Ovary (tissue), 9 donors: ENCODE data around the gene TRIP4. TPM values are rescaled to one million over a fixed set of nuclear protein-coding genes. Genes with fewer than 3 reads are reported as not detected.
"Not testable (repeated sequence)": the region's sequence is repeated elsewhere in the genome, so short reads cannot be mapped to it uniquely, and the experiment has no call there.

Experiments
- DNase-seq, 5 donors: peaks; one replicate each; pipeline ENCODE4 v3.0.0-alpha.2; 2019 to 2020
- H3K27ac ChIP-seq, 2 donors: fragments of 200-600 bp; one replicate each; pipeline versions ENCODE4 v1.5.1 to v1.8.0; 2019 to 2022
- H3K27me3 ChIP-seq: fragments of 200-600 bp; one replicate; pipeline ENCODE4 v1.8.0; 2022
- H3K36me3 ChIP-seq: fragments of 200-600 bp; sonication (generic); one replicate; pipeline ENCODE4 v1.5.1; 2019
- H3K4me1 ChIP-seq: one replicate; pipeline ENCODE4 v1.8.1; 2013; ENCODE audit warnings: mild to moderate bottlenecking, moderate library complexity; ENCODE audit not compliant: insufficient read depth
- H3K4me3 ChIP-seq: fragments of 200-600 bp; sonication (generic); one replicate; pipeline ENCODE4 v1.5.1; 2017
- H3K9me3 ChIP-seq, 2 donors: fragments of 200-600 bp in 1 of 2; sonication (generic) in 1 of 2; one replicate each; pipeline versions ENCODE4 v1.5.1 to v1.8.1; 2013 to 2019; ENCODE audit warnings: mild to moderate bottlenecking in 1 of 2, moderate library complexity in 1 of 2
- EP300 ChIP-seq: sonication (generic); formaldehyde crosslinking; IDR thresholded peaks from one replicate; pipeline ENCODE4 v1.6.1; 2017; ENCODE audit warnings: antibody characterized with exemption
- POLR2A ChIP-seq: fragments of 450-650 bp; IDR thresholded peaks from one replicate; pipeline ENCODE4 v1.6.1; 2017; ENCODE audit warnings: antibody characterized with exemption, mild to moderate bottlenecking, moderate library complexity
- WGBS, 3 donors: extraction: QIAGEN DNeasy Blood & Tissue Kit in 1 of 3; methylation state at CpG; one replicate each; pipeline versions ENCODE4 v1.1.5 to v1.1.7; 2013 to 2017; 5-methylcytosine and 5-hydroxymethylcytosine counted together
- intact Hi-C, 4 donors: fragments of 100-400 bp; cut with DNase I; formaldehyde crosslinking; loops; one replicate each; pipeline versions ENCODE4 v1.11.0 to v1.15.1; 2022 to 2023
- polyA plus RNA-seq, 2 donors: library from polyadenylated mRNA; stranded (reverse); fragments of 200-250 nt in 1 of 2; fragments of 350-450 nt in 1 of 2; fragmentation: Illumina TruSeq in 1 of 2; extraction: RNeasy Lipid Tissue Mini Kit (QIAGEN cat#74804) in 1 of 2; gene quantifications; one replicate each; pipeline ENCODE4 v1.2.3, GENCODE V29; 2013 to 2014
- total RNA-seq, 7 donors: library from RNA; depleted of rRNA in 2 of 7; stranded (reverse); fragments of >200 nt in 2 of 7; fragmentation: NEBNext Ultra II Directional in 3 of 7; extraction: Animal tissue kit (Norgen Biotek cat#: 25700) in 3 of 7; gene quantifications; one replicate each; pipeline versions ENCODE4 v1.1.0 to v1.2.4, GENCODE V29; 2016 to 2023
- TF ChIP-seq, protein P1 (sequence below), 3 donors: fragments of 450-650 bp in 2 of 3; fragments of 200-600 bp in 1 of 3; IDR thresholded peaks; one replicate each; pipeline versions ENCODE4 v1.5.1 to v1.8.0; 2016 to 2022; ENCODE audit warnings: antibody characterized with exemption in 3 of 3, mild to moderate bottlenecking in 1 of 3
- donor health status: DM: no; HTN: no; CAD: no; lungs with moderate emphysema.
- donor health status: DM: no; HTN: no; CAD: no.
- donor health status: Bipolar disorder and iron deficiency.
- donor health status: DM: yes; HTN: yes; CAD: no.
- donor health status: DM: no; HTN: no; CAD: no.
- donor health status: DM: yes; HTN: yes; CAD: no.

Gene TRIP4
- total and polyA plus RNA-seq, 9 donors = 7.4 to 24.0 (median 18.6) TPM

DNA sequence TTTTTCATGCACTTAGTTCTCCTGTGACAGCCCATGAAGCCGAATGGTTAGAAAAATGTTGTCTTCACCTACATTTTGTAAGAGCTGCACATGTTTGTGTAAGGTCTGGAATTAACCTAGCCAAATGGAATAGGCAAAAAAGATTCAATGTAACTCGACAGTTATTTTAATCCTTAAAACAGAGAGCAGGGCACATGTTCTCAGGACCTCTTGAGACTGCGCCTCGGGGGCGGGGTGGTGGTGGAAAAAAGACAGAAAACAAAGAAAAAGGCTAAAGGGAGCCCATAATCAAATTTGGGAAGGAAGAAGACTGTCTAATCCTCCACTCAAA lies 31.0 kb upstream of the TRIP4 start:
- TF ChIP-seq EP300 (no peak), POLR2A (no peak)
- TF ChIP-seq, protein P1, sequence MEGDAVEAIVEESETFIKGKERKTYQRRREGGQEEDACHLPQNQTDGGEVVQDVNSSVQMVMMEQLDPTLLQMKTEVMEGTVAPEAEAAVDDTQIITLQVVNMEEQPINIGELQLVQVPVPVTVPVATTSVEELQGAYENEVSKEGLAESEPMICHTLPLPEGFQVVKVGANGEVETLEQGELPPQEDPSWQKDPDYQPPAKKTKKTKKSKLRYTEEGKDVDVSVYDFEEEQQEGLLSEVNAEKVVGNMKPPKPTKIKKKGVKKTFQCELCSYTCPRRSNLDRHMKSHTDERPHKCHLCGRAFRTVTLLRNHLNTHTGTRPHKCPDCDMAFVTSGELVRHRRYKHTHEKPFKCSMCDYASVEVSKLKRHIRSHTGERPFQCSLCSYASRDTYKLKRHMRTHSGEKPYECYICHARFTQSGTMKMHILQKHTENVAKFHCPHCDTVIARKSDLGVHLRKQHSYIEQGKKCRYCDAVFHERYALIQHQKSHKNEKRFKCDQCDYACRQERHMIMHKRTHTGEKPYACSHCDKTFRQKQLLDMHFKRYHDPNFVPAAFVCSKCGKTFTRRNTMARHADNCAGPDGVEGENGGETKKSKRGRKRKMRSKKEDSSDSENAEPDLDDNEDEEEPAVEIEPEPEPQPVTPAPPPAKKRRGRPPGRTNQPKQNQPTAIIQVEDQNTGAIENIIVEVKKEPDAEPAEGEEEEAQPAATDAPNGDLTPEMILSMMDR (IDR thresholded peaks at IDR 0.05) = no peak
- WGBS, 3 donors = 11 to 19% (median 14%) methylated on average over 5 of the region's 5 CpGs
- Histone ChIP-seq H3K36me3 (no peaks in the 10 kb centered on the region), H3K4me1 (peaks cover 2% of the 10 kb centered on the region), H3K9me3 (no peaks in the 10 kb centered on the region), H3K27ac (no peak overlapping the region), H3K27me3 (no peaks in the 10 kb centered on the region), H3K4me3 (peak overlapping the region; percentile 63)
- intact Hi-C loops = loop anchor here in 1 of 4 donors (10.0 kb wide), 1 partner anchor 152 kb away; no protein-coding TSS in a partner anchor
- no peak for DNase-seq

GRCh38 chr15:64361259-64361658 lies 26.4 kb upstream of the TRIP4 start:
- Histone ChIP-seq H3K27me3 (no peaks in the 10 kb centered on the region), H3K4me3 (no peak overlapping the region), H3K9me3 (no peaks in the 10 kb centered on the region), H3K36me3 (no peaks in the 10 kb centered on the region), H3K27ac (no peak overlapping the region), H3K4me1 (no peaks in the 10 kb centered on the region)
- intact Hi-C loops = no loop called here
- TF ChIP-seq POLR2A (no peak), EP300 (no peak)
- TF ChIP-seq, protein P1 (IDR thresholded peaks at IDR 0.05) = no peak
- no peak for DNase-seq
- WGBS, 3 donors = 93 to 97% (median 94%) methylated on average over 4 of the region's 4 CpGs

DNA sequence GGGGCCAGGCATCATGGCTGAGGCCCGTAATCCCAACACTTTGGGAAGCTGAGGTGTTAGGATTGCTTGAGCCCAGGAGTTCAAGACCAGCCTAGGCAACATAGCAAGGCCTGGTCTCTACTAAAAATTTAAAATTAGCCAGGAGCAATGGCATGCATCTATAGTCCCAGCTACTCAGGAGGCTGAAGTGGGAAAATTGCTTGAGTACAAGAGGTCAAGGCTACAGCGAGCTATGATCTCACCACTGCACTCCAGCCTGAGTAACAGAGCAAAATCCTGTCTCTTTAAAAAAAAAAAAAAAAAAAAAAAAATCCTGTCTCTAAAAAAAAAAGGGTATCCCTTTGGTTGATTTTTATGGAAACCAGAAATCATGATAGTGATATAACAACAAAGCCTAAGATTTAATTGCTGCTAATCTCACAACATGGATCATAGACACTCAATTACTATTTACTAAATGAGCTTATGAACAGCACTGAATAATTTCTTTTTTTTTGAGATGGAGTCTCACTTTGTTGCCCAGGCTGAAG lies 18.5 kb upstream of the TRIP4 start:
- Histone ChIP-seq H3K27me3 (no peaks in the 10 kb centered on the region), H3K4me3 (no peak overlapping the region), H3K4me1 (no peaks in the 10 kb centered on the region), H3K36me3 (no peaks in the 10 kb centered on the region), H3K27ac (no peak overlapping the region), H3K9me3 (no peaks in the 10 kb centered on the region)
- intact Hi-C loops = no loop called here
- WGBS, 3 donors = 41 to 46% (median 44%) methylated on average over 2 of the region's 2 CpGs
- DNase-seq = no peak
- TF ChIP-seq, protein P1 (IDR thresholded peaks at IDR 0.05) = no peak
- TF ChIP-seq POLR2A = no peak
- no peak for TF ChIP-seq EP300

GRCh38 chr15:64371383-64371782 lies 16.3 kb upstream of the TRIP4 start:
- intact Hi-C loops, H3K27me3 ChIP-seq, H3K27ac ChIP-seq, H3K4me1 ChIP-seq, H3K4me3 ChIP-seq, H3K36me3 ChIP-seq, H3K9me3 ChIP-seq, DNase-seq: not testable (repeated sequence)
- 98% methylated on average over 8 of the region's 8 CpGs for WGBS, 3 donors

DNA sequence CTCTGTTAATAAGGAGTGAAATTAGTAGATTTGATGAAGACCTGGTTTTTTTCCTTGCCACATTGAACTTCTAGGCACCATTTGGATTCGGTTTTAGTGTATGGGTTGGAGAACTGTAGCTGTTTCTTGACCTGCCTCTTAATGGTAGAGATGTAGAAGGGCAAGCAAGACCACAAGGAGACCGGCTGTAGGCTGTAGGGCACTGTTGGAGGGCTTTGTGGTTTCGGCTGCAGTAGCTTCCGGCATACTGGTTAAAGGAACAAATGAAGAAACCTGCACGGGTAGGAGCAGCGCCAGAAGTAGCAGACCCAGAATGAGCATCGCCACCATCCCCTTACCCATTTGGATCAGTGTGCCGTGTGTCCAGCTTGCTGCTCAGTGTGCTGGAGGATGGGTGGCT lies 14.3 kb upstream of the TRIP4 start:
- no peak for DNase-seq

More for the DNA sequence above, 14.3 kb upstream of the TRIP4 start:
- Histone ChIP-seq H3K27ac (no peak overlapping the region), H3K27me3 (no peaks in the 10 kb centered on the region), H3K9me3 (no peaks in the 10 kb centered on the region), H3K36me3 (no peaks in the 10 kb centered on the region), H3K4me1 (no peaks in the 10 kb centered on the region), H3K4me3 (no peak overlapping the region)
- intact Hi-C loops = no loop called here
- TF ChIP-seq EP300 (no peak), POLR2A (no peak)
- TF ChIP-seq, protein P1 (IDR thresholded peaks at IDR 0.05) = no peak
- WGBS, 3 donors = 95 to 96% (median 95%) methylated on average over 8 of the region's 8 CpGs
